Measurements from ENCODE around the gene TMIGD1.

GRCh38 chr17:30271102-30271501 lies 62.8 kb downstream of the TMIGD1 start:
- no peak for TF ChIP-seq POLR2AphosphoS5 (IDR thresholded peaks at IDR 0.05; ENCODE audit: low read depth, low read length)
- TF ChIP-seq CTCF (IDR thresholded peaks at IDR 0.05 in 2 of 3, conservative IDR thresholded peaks at IDR 0.05 in 1 of 3; ENCODE audit: borderline replicate concordance in 1 of 3, insufficient read depth in 1 of 3, low read depth in 2 of 3, low read length in 2 of 3), result no peak
- no peak for TF ChIP-seq POLR2A (IDR thresholded peaks at IDR 0.05; ENCODE audit: borderline replicate concordance, extremely low read depth, insufficient read depth, insufficient read length)
- TF ChIP-seq SP1 (IDR thresholded peaks at IDR 0.05; ENCODE audit: low read depth), result no peak
- TF ChIP-seq YY1 (IDR thresholded peaks at IDR 0.05; ENCODE audit: extremely low read depth, insufficient replicate concordance, low read depth, low read length), result no peak
- TF ChIP-seq EGR1 (IDR thresholded peaks at IDR 0.05; ENCODE audit: low read depth), result no peak
- no peak for TF ChIP-seq EZH2 (IDR thresholded peaks at IDR 0.05)
- no peak for TF ChIP-seq ATF3 (IDR thresholded peaks at IDR 0.05)
- TF ChIP-seq FOSL1 (IDR thresholded peaks at IDR 0.05; ENCODE audit: low read depth), result no peak
- TF ChIP-seq SIN3A (IDR thresholded peaks at IDR 0.05; ENCODE audit: low read depth), result no peak
- TF ChIP-seq EZH2phosphoT487 (IDR thresholded peaks at IDR 0.05; ENCODE audit: borderline replicate concordance), result no peak
